ENCODE results near the gene HMGXB4.

Gene HMGXB4

DNA sequence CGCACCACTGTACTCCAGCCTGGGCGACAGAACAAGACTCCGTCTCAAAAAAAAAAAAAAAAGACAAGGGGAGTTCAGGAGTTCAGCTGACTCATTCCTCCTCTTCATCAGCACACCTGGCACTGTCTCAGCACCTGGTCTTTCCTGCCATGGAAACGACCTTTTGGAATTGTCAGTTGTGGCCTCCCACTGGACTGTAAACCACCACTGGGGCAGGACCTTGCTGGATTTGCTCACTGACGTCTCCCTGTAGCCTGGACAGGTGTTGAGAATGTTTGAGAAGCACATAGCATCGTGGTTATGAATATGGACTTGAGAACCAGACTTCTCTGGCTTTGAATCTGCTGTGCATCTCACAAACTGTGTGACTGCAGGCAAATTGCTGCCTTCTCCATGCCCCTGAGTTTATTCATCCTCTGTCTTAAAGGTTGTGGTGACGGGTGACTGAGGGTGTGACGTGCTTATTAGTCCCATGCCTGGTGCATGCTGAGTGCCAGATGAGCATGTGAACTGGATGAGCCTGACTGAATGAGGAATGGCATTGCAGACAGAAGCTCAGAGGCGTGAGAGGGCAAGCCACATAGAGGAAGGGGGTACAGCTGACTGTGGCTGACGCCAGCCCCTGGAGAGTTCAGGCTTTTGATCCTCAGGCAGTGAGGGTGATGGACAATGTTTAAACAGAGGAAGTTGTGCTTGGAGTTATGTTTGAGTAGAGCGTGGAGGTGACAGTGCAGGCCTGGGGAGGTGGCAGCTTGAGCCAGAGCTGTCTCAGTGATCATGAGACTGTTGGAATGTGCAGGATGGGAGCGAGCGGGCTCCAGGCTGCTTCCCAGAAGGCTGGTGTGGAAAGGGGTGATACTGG, 55.1 kb downstream of the HMGXB4 start:
- no peak for FAIRE-seq

DNA sequence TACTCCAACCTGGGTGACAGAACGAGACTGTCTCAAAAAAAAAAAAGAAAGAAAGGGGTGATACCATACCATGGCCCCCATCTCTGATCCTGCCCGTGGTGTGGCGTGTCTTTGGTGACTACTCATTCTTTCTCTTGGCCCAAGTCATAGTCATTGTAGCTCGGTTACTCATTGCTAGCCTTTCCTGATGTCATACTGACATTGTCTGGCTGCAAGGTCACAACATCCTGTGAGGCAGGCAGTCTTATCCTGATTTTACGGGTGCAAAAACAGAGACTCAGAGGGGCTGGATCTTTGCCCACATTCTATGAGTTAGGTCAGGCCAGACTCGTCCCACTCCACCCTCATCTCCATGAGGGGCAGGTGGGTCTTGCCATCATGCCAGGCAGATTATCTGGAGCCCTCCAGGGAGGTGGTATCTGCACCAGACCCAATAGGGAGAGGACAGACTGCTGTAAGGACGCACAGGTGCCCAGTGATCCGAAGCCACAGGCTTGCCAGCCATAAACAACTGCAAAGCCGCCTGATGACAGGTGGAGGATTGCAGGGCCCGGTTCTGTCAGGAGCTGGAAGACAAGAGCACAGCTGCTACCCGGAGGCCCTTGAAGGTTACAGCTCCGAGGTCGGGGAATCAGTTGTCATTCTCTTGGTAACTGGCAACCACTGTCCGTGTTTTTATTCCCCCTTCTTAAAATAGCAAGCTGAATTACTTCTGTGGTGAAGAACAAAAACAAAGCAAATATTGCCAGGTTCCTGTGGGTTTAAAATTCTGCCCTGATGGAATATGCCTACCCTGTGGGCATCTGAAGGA, 56.2 kb downstream of the HMGXB4 start:
- FAIRE-seq = no peak

DNA sequence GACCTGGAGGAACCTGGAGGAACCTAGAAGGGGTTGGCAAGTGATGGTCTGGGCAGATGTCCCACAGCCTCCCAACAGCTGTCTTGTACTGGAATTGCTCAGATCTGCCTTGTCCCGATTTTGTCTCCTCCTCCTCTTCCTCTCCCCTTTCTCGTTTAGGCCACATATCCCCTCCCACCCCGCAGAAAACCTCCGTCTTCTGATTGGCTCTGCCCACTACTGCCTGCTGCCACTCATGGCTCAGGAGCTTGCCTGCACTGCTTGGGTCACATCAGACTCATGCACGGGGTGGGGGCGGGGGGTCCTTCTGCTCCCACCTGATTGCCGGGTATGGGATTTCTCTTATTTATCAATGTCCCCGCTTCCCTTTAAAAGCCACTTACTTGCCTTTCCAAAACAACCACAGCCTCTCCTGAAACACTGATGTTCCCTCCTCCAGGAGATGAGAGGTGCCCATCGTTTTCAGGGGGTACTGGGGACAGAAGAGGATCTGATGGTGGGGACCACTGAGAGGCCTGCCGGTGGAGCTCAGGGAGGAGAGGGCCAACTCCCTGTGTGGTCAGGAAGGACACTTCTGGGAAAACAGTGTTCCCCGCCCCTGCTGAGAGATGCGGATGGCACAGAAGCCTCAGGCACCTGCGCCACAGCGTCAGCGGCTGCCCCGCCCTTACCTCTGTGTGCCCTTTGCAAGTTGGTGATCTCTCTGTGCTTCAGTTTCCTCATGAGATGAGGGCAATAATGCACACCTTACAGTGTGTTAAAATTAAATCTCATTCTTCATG, 57.1 kb downstream of the HMGXB4 start:
- no peak for FAIRE-seq

DNA sequence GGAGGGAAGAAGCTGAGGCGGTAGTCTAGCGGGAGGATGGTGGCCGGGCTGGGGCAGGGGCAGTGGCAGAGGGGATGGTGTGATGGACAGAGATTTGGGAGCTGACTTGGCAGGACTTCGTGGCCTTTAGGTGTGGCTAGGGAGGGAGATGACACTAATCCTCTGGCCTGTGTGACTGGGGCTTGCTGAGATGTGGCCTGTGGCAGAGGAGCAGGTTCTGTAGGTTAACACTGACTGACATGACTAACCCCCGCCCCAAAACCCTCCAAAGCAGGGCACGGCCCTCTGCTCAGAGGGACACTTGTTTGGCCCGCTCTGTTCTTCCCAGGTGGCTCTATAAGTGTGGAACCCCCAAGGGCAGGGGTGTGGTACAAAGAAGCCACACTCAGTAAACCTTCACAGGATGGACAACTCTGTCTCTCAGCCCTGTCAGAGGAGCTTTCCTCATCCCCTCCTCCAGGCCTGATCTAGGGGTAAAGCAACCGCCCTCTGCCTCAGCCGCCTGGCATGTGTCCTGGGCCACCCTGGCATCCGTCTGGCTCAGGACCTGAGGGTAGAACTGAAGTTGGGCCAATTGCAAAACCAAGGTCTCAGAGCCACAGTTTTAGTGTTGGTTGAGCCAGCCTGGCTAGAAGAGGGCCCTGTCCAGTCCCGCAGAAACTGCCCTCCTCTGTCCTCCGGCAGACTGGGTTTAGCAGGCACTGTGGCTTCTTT, 58.0 kb downstream of the HMGXB4 start:
- FAIRE-seq = no peak

DNA sequence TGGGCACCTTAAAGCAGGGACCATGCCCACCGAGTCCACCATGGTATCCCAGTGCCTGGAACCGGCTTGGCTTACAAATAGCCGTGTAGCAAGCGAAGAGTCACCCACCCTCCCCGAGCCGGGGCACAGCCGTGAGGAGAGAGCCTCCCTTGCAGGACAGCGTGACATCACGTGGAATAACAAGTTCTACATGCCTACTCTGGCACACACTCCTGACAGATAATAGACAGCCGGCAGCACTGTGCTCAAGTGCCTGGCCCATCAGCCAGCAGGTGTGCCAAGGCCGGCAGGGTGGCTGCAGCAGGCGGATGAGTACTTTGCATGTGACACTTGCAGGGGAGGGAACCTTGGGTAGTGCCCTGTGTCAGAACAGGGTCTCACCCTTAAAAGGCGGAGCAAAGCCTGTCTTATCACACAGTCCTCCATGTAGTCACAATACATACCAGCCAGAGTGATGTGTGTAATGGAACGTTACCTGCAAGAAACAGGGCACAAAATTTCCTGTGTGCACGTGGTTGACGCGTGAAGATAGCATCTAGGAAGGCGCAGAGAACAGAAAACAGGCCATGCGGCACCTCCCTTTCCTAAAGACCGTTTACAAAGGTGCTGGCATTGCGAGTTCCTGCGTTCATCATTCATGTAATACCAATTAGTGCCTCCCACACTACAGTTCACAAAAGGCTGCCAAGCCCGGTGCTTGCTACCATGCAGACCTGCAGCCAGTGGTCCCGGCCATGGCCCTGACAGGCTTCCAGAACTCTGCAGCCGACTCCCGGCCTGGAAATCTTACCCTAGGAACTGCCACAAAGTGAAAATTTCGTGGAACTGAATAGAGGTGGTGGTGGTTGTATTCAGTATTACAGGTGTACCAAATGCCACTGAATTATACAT, 58.8 kb downstream of the HMGXB4 start:
- FAIRE-seq = no peak

DNA sequence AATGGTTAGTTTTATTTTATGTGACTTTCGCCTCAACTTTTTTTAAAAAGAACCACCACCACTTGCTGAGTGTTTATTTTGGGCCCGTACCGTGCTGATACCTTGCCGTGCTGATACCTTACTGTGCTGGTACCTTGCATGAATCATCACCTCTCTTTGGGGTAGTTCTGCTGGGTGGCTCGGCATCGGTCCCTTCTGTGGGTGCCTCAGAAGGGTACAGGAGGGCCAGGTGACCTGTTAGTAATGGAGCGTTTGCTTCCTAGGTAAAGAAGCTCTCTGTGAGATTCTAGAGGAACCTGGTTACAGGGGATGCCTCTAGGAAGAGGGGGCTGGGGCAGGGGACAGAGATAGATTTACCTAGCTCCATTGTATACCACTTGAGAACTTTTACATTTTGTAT, 59.5 kb downstream of the HMGXB4 start:
- no peak for FAIRE-seq

DNA sequence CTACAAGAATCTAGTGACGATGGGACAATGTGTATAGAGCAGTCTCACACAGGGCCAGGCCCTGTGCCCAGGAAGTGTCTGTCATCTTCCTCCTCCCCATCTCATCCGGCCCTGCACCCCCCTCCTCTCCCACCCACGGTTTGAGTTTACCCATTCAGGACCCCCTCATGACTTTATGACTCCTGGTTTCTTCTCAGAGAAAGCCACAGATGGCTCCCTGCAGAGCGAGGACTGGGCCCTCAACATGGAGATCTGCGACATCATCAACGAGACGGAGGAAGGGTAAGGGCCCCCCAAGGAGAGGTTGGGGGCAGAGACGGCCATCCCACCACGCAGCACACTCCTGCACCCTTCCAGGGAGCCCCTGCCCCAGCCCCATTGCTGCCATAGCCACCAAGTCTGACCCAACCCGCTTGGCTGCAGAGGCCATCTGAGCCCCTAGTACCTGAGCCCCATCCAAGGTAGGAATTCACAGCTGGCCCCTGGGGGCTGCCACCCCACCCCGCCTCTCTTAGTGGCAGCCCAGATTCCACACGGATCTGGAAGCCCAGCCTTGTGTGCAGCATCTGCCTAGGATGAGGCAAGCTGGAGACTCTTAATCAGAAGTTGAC, 60.5 kb downstream of the HMGXB4 start:
- FAIRE-seq = no peak

DNA sequence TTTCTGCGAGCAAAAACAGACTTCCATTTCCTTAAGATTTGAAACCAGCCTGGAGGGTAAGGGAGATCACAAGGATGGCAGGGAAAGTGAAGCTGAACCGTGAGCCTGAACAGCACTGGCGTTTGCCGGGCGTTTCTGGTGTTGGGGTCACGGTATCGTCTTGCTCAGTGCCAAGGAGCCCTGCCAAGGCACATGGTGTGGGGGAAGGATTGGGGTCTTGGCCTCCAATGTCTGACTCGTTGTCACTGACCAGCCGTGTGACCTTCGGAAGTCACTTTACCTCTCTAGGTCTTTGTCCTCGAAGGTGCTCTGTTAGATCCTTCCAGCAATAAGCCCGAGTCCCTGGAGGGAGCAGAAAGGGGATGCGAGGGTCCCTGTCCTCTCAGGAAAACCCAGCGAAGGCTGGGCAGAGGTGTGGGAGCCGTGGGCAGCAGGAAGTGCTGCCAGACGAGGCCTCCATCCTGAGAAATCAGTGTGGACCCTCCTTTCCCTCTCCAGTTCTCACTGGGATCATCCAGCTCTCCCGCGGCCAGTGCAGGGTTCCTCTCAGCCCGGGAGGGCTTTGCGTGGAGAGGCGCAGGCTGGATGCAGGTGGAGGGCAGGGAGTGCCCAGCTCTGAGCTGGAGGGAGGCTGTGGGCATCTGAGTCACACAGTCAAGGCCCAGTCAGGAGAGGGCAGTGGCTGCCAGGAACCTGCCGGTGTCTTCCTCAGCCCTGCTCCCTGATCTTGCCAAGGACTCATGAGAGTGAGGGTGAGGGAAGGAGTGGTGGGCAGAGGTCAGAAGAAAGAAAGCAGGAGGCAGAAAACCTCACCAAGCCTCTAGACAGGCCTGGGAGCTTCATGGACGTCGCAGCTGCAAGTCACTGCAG, 61.3 kb downstream of the HMGXB4 start:
- FAIRE-seq = no peak

DNA sequence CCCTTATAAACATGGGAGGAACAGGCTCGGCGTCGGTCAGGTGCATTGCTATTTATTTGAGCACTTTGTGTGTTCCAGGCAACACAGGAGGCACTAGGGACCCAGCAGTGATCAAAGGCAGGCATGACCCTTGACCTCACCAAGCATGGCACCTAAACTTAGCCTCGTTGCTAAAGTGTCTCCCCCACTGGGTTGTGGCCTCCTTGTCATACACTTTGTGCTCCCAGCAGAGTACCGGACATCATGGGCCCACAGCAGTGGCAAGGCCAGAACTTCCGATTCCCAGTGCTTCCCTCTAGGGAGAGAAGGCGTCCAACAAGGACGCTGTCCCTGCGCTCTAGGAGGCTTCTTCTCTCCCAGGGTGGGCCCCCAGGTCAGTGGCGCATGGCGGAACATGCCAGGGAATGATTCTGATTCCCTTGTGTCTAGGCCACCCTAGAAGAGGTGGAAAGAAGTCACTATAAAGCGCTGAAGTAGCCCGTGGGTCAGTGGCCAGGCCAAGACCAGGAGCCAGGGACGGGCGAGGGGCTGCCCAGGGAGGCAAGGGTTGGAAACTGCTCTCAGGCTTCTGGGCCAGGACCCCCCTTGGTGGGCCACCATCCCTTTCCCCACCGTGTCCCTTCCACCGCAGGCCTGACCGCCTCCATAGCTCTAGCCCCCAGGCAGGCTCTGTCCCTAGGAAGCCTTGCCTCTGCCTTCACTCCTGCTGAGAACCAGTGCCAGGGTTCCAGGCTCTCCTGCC, 62.1 kb downstream of the HMGXB4 start:
- FAIRE-seq = no peak

DNA sequence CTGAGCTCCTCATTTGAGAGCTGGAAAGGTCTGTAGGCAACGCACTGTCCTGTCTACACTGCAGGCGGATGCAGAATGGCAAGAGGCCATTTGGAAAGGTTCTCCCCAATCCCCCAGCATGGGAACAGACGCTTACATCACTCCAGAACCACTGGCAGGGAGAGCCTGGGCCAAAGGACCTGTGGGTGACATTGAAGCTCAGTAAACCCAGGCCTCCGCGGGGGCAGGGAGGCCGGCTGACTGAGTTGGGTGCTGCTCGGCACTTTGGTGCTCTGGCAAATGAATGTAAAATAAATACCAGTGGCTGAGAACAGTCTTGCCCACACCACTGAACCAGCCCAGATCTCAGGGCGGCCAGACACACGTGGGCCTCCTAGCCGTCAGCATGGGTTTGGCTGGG, 64.8 kb downstream of the HMGXB4 start:
- FAIRE-seq = no peak

DNA sequence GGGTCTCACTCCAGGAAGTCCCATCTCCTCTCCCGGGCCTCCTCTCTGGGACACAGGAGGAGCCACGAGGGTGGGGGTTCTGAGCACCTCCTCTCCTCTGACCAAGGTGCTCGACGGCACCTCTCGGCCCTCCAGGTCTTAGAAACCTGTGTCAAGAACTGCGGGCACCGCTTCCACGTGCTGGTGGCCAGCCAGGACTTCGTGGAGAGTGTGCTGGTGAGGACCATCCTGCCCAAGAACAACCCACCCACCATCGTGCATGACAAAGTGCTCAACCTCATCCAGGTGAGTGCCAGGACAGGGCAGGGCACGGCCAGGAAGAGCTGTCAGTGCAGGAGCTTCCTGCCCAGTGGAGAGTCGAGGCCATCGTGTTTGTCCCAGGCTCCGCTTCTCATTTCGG, 65.6 kb downstream of the HMGXB4 start:
- no peak for FAIRE-seq

DNA sequence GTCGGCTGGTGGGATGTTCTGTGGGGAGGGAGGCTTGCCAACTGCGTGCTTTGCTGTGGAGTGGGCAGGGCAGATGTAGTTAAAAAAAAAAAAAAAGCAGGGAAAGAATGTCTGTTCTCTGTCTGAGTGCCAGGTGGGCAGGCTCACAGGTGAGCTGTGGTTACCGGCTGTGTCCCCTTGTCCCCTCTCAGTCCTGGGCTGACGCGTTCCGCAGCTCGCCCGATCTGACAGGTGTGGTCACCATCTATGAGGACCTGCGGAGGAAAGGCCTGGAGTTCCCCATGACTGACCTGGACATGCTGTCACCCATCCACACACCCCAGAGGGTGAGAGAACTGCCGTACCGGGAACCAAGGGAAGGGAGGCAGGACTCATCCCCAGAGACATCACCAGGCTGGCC, 66.0 kb downstream of the HMGXB4 start:
- no peak for FAIRE-seq

DNA sequence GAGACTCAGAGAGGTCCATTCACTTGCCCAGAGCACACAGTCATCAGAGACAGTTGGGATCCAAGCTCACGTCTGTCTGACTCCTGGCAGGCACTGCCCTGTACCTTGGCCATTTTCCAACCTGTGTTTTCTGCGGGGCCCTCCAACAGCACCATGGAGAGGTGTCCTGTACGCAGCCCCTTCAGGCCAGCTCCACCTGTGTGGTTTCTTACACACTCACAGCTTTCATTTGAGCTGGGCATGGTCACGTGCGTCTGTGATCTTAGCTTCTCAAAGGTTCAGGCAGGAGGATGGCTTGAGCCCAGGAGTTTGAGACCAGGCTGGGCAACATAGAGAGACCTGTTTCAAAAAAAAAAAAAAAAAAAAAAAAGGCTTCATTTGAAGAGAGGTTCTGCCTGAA, 66.8 kb downstream of the HMGXB4 start:
- FAIRE-seq = no peak

DNA sequence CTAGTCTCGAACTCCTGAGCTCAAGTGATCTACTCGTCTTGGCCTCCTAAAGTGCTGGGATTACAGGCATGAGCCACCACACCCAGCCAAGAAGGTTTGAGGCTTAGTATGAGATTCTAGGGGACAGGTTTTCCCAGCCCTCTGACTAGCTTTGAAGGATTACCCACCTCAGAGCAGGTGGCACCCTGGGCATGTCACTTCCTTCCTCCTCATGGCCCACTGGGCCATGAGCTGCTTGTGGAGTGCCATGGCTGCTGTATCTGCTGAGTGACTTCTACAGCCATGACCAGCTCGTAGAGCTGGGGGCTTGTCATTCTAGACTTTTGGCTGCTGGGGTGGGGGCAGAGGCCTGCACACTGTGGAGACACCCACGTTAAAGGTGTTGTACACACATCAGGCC, 67.5 kb downstream of the HMGXB4 start:
- no peak for FAIRE-seq

DNA sequence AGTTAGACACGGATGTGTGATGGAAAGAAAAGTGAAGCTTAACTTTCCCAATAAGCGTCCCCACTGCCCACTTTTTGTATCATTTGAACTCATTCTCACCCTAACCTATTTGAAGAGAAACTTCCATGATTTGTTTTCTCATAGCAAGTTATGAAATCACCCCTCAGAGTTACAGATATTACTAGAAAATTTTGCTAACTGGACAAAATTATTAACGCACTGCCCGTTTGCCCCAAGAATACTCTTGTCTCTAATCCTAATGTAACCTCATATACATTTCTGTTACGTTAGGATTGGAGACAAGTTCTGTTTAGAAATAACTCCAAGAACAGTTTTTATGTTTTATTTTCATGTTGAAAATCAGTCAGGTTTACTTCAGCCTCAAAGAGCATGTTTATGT, 67.9 kb downstream of the HMGXB4 start:
- no peak for FAIRE-seq

DNA sequence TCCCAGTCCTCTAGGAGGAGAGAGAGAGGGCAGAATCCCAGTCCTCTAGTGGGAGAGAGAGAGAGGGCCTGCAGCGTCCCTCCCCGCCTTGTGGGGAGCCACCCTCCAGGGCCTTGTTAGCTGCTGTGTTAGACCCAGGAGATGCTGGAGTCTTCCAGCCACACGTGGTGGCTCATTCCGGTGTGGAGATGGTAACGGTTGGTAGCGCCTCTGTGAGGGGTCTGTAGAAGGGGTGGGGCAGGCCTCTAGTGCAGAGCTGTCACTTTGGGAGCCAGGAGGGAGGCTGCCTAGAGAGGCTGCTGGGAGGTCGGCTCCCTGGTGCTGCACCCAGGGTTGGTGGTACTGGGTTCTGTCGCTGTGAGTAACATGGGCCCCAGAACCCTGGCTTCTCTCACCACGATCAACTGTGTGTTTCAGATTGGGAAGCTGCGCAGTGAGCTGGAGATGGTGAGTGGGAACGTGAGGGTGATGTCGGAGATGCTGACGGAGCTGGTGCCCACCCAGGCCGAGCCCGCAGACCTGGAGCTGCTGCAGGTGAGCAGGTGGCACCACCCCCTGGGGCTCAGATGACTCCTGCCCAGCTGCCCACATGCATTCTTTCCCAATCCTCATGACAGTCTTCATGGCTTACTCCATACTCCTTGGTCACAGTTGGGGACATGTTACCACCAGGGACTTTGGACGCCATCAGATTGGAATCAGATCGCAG, 69.7 kb downstream of the HMGXB4 start:
- no peak for FAIRE-seq

DNA sequence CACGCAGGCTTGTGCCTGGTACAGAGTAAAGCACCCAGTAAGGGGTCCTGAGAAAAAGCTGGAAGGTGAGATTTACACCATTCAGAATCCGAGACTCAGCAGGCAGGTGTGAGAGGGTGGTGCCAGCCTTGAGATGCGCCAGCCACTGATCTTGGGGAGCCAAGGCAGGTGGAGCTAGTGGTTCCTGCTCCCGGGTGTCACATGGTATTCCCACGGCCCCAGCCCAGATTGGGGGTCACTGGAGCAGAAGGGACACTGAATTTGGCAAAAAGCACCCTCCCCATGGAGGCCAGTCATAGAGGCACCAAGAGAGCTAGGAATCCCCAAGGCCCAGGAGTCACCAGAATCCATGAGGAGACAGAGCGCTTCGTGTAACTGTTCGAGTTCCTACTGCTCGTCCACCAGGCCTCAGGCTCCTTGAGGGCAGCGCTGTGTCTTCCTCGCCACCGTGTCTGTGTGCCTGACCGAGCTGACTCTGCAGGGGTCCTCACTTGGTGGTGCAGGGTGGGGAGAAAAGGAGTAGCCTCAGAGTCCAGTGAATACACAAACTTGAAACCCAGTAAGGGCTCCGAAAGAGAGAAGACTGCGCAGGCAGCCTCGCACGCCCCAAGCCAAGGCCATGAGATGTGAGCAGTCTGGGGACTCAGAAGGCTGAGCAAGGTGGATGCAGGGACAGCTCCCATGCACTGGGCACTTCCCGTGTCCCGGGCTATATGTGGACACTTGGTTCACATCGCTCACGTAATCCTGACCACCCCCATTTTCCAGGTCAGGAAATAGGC, 70.6 kb downstream of the HMGXB4 start:
- FAIRE-seq = no peak

DNA sequence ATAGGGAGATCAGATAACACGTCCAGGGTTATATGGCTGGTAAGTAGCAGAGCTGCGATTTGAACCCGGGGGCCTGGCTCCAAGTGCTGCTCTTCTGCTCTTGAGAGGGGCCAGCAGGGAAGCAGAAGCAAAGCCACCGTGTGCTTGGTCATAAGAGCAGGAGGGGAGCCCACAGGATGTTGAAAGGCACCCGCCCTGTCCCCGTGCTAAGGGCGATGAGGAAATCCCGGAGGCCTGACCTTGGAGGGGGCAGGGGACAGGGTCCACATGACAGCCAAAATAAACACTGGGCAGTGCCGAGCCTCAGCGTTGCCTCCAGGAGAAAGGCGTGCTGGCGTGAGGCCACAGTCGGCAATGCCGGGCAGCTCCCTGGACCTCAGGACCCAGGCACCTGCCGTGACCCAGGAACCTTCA, 71.2 kb downstream of the HMGXB4 start:
- FAIRE-seq = no peak

Measured in G401.6 (cell line).